H1 (cell line): ENCODE data around the gene FAM83C. TPM values are rescaled to one million over a fixed set of nuclear protein-coding genes. Genes with fewer than 3 reads are reported as not detected.

Source experiments
- ATF2 ChIP-seq: IDR thresholded peaks from 2 replicates; pipeline ENCODE4 v1.6.1; 2012; ENCODE audit warnings: low read length, inconsistent platforms
- CHD7 ChIP-seq: fragments of 300-600 bp; sonication (generic); IDR thresholded peaks from 2 replicates; pipeline ENCODE4 v1.7.1; 2012; ENCODE audit warnings: low read length, moderate library complexity, mild to moderate bottlenecking, inconsistent platforms; ENCODE audit not compliant: insufficient replicate concordance
- CTCF ChIP-seq, 3 experiments: IDR thresholded peaks; 1 replicate in 2 of 3; 2 replicates in 1 of 3; pipeline versions ENCODE4 v1.5.1 to v1.6.1; 2011; ENCODE audit warnings: low read length in 3 of 3, mild to moderate bottlenecking in 3 of 3, inconsistent platforms in 2 of 3, low read depth in 1 of 3, moderate library complexity in 1 of 3; ENCODE audit not compliant: insufficient read depth in 1 of 3; ENCODE audit errors: control extremely low read depth in 1 of 3
- POU5F1 ChIP-seq: IDR thresholded peaks from 2 replicates; pipeline ENCODE4 v1.6.1; 2011; ENCODE audit warnings: low read depth, mild to moderate bottlenecking, low read length, moderate library complexity
- SP2 ChIP-seq: IDR thresholded peaks from 2 replicates; pipeline ENCODE4 v1.6.1; 2012; ENCODE audit warnings: mild to moderate bottlenecking, low read length, inconsistent platforms
- polyA plus RNA-seq, 7 experiments: library from polyadenylated mRNA; depleted of rRNA in 3 of 7; stranded (reverse) in 5 of 7; unstranded in 2 of 7; fragments of >200 nt in 5 of 7; fragments of 200-250 nt in 2 of 7; gene quantifications; 1 replicate in 5 of 7; 2 replicates in 1 of 7; 4 replicates in 1 of 7; pipeline versions ENCODE4 v1.2.1 to v1.2.3, GENCODE V29; 2011 to 2013; ENCODE audit warnings: missing spikeins in 2 of 7, mixed read lengths in 2 of 7
- total RNA-seq: library from RNA; stranded (reverse); fragmentation: NEBNext Ultra II Directional; extraction: Animal tissue kit (Norgen Biotek cat#: 25700); gene quantifications from 2 replicates; pipeline ENCODE4 v1.2.1, GENCODE V29; 2021

The FAM83C gene
- total and polyA plus RNA-seq, 2 of the 8 experiments (the other 6 are each of a cell fraction or from before 2014, with no cell fraction given), result not detected

- TF ChIP-seq CHD7, result no peak
- TF ChIP-seq CTCF (IDR thresholded peaks at IDR 0.05; ENCODE audit: control extremely low read depth in 1 of 3, insufficient read depth in 1 of 3, low read depth in 1 of 3, low read length in 3 of 3), result no peak
- TF ChIP-seq ATF2, result no peak
- TF ChIP-seq POU5F1, result no peak
- no peak for TF ChIP-seq SP2
Measured at GRCh38 chr20:35314816-35315631, 22.8 kb upstream of the FAM83C start (continued).
